ENCODE data around the gene LCORL.

GRCh38 chr4:17817027-17817426 is 204.5 kb downstream of the LCORL start:
- peak; percentile 63 for TF ChIP-seq CTCF (conservative IDR thresholded peaks at IDR 0.05)
- TF ChIP-seq EZH2 (IDR thresholded peaks at IDR 0.05; ENCODE audit: low read depth) = no peak

Data from PC-9 (cell line).